Kidney glomerular epithelial cell (primary cell): ENCODE measurements around the gene DPCD.
"Not testable (repeated sequence)": the region's sequence is repeated elsewhere in the genome, so short reads cannot be mapped to it uniquely, and the experiment has no call there.

ENCODE experiments used
- DNase-seq: peaks from one replicate; lab custom pipeline; 2025; lab: John Stamatoyannopoulos, UW

DPCD gene

GRCh38 chr10:101618871-101619270 is 30.8 kb downstream of the DPCD start:
- no peak for DNase-seq

DNA sequence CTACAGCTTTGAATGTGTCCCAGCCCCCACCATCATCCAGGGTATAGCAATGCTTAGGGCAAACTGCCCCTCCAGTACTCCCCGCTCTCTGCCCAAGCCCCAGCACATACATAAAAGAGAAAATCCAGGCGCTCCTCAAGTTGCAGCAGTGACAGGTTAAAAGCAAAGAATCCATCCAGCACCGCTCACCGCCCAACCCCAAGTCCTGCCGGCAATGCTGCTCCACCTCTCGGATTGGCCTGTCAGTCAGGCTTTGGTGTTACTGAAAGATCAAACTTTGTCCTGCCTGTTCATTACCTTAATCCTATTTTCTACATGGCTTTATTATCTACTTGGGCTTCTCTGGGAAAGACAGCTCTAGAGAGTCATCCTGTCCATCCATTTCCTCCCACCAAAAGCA is 31.9 kb downstream of the DPCD start:
- no peak for DNase-seq

DNA sequence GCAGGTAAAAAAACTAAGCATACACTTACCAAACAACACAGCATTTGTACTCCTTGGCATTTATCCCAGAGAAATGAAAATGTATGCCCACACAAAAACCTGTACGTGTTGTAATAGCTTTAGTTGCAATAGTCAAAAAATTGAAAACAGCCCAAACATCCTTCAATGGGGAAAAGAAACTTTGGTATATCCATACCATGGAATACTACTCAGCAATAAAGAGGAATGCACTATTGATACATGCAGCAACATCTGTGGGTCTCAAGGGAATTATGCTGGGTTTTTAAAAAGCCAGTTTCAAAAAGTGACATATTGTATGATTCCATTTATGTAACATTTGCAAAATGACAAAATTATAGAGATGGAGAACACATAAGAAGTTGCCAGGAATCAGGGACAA is 35.4 kb downstream of the DPCD start:
- DNase-seq = no peak

DNA sequence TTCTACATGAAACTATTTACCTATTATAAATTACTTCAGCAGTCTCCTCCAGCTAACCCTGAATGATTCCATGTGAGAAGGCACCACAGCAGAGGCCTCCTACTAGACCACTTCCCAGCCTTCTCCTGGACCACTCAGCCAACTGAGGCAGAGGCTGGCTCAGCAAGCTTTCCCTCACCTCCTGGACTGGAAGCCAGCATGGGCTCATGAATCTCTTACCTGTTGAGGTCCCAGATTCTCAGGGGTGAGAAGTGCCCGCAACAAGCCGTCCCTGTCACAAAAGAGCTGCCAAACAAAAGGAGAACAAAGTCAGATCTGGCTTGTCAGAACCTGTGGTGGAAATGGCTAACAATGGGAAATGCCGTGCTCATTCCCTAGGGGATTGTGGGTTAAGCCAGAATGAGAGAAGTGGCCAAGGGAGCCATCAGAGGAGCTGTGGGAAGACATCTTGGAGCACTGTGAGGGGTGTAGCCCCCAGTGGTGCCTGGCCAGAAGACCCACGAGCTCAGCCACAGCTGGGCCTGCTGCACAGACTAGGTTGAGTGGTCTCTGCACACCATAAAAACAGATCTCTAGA is 36.5 kb downstream of the DPCD start:
- no peak for DNase-seq

DNA sequence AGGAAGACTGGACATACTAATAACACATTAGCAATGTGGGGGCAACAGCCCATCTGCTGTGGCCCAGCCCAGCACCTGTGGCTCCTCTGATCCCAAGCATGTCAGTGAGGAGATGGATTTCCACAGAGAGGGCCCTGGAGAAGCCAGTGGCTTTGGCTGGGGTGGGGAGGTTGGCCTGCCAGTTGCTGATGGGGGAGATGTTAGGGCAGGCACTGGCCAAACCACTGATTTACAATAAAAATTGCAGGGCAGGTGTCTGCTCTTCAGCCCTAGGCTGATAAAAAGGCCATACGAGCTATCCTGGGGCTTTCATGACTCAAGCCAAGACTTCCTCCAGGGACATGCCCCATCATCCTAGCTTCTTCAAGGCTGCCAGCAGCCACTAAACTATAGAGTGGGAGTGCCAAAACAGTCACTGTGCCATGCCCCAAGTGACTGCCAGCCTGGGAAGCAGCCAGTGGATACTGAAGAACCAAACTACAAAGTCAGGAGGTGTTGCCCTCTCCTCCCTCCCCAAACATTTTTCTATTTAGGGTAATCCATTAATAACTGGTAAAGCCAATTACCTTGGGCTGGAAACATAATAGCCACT is 37.8 kb downstream of the DPCD start:
- DNase-seq = no peak

GRCh38 chr10:101629837-101630632 is 41.9 kb downstream of the DPCD start:
- DNase-seq = no peak

DNA sequence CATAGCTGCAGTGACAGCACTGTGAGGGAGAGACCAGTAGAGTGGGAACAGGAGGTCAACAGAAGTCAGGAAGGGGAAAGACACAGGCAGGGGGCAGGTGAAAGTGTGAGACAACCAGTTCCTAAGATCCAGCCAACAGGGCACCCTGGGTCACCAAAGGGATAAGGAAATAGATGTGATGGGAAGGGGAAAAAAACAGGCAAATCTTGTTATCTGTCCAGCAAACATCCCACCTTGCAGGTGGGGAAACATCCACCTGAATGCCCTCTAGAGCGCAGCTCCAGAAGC is 42.5 kb downstream of the DPCD start:
- DNase-seq = no peak

- no peak for DNase-seq
These were observed 43.8 kb downstream of the DPCD start for GRCh38 chr10:101631821-101632475.

DNA sequence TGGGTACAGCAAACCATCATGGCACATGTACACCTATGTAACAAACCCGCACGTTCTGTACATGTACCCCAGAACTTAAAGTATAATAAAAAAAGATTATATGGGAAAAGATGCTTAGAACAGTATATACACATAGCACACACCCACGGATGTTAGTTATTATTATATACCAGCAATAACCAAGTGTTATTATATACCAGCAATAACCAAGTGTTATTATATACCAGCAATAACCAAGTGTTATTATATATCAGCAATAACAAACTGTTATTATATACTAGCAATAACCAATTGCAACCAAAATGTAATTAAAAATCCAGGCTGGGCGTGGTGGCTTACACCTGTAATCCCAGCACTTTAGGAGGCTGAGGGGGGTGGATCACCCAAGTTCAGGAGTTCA is 45.4 kb downstream of the DPCD start:
- DNase-seq = not testable (repeated sequence)

DNA sequence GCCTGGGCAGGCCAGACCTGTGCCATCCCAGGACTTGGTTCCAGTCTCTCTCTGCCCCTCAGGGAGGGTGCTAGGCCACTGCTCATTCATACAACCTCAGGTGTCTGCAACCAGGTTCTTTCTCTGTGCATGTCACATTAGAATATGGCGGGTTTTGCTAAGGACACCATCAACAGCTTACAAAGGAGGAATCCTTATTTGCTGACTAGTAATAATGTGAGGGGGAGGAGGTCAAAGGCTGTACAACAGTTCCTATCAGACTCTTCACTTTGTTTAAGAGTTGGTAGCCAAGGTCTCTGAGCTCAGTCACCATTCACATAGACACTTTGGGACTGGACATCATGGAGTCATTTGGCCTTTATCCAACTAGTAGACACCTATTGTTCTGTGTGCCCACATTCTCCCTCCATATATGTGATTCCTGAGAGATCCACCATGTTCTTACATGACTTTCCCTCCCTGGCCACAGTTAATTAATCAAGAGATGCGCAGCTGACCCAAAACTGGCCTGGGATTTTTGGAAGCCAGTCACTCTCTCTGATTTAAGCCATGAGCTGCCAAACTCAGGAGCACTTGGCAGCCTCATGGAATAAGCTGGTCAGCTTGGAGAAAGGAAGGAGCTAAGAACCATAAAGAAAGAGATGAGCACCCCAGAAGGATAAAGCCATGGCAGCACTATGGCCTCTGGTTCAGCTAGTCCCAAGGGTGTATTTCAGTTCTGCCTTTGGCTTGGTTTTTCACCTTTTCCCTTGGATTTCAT is 51.2 kb downstream of the DPCD start:
- no peak for DNase-seq

DNA sequence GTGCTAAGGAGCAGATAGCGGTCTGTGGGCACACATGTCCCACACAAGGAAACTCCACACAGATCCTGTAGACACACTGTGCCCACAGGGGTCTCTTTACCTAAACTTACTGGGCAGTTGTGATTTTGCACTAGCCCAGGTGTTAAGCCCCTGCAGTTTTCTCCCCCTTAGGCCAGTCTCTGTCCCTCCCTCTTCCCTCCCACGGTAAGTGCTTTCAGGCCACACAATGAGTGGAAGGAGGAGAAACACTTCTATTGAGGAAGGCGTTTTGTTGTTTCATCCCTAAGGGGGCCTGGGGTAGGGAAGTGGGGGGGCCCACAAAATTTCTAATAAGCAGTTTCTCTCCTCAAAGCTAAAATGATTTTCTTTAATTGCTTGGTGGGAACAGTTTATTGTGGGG is 55.4 kb downstream of the DPCD start:
- no peak for DNase-seq

DNA sequence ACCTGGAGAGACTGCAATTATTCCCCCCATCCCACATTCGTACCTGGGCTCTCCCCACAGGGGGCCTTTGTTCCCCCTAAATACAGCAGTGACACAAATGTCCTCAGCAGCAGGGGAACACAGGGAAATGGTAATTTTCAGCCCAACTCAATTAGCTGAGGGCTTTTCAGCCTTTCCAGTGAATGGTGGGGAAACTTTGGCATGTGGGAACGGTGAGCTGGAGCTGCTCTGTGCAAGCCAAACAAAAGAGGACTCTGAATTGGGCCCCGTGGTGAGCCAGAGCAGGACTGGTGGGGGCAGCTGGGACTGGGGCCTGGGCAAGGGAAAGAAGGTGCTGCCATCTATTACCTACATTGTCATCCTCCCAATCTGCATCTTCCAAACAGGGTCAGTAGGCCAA is 55.9 kb downstream of the DPCD start:
- no peak for DNase-seq

- DNase-seq = no peak
These were observed 57.5 kb downstream of the DPCD start for GRCh38 chr10:101645659-101646058.

- DNase-seq = no peak
These were observed 58.2 kb downstream of the DPCD start for GRCh38 chr10:101646364-101646763.

DNA sequence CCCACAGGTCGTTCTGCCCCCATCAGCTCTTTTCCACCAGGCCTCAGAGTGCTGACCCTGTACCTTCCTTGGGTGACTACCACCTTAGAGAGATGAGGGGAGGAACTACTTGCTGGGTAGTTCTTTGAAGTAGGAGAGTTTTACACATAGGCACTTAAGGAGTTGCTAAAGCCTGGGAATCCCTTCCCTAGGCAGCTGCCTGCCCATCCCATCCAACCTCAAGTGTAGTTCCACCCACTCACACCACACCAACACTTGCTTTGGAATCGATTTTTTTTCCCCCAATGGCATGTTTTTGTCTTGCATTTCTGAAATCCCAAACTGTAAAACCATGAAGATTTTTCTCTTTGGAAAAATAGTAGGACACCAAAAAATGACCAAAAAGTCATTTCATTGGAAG is 59.1 kb downstream of the DPCD start:
- no peak for DNase-seq

DNA sequence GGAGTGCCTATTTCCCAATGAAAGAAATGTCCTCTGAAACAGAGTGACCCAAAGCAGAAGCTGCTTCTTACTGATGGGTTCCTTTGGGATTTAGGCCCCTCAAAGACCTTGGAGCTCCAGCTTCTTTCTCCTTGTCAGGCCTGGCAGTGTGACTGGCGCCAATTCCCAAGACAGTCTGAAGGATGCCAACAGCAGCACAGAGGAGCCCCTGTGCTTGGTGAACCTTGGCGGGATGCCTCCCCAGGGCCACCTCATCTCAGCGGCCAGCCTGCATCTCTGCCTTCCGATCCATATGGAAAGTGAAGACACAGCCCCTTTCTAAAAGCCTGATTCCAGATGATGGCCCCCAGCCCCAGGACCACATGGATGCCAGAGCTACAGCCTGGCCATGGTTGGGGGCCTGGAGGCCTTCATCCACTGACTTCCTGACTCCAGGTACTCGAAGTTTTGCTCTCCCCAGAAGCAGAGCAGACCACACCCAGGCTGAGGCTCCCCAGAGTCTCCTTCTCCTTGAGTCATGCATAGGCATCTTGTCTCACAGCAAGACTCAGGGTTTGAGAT is 61.5 kb downstream of the DPCD start:
- no peak for DNase-seq

DNA sequence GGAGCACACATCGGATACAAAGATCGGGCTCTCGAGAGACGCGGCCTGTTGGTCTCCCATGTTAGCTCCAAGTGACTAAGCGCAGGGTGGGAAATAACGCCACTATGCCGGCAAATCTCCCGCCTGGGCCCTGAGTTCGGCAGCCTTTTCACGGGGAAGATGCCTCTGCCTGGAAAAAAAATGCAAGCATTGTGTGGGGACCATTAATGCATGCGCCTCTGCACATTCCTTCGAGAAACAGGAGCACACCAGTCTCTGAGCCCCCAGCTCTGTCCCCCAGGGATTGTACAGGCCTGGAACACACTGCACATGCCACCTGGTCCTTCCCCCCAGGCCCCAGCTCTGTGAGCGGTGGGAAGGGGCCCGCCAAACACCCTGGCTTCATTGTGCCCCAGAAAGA is 62.7 kb downstream of the DPCD start:
- no peak for DNase-seq

GRCh38 chr10:101651336-101651735 is 63.2 kb downstream of the DPCD start:
- DNase-seq = no peak

DNA sequence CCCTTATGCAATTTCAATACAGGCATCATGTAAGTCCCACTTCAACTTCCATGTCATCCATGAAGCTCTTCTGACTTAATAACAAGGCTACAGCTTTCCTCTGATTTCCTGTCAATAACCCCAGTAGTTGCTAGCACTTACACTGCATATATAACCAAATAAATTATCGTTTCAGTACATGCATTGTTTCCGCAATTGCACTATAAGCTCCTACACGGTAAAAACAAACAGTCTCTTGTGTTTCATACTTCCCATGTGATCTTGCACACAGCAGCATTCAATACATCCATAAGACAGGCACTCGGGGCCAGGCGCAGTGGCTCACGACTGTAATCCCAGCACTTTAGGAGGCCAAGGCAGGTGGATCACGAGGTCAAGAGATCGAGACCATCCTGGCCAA is 65.4 kb downstream of the DPCD start:
- DNase-seq = no peak

DNA sequence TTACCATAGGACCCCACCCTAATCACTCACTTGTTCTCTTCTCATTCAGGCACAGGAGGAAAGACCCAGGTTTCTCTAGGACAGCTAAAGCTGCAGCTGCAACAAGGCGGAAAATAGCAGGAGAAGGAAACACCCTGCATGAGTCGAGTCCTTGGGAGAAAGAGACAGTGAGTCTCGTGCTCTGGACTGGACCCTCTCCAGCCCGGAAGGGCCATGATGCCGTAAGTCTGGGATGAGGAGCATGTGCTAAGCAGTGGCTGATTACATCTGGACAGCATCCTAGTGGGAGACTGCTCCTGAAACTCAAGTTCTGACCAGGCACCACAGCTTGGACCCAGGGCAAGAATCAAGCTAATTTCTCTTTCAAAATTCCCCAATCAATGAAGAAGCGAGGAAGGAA is 67.4 kb downstream of the DPCD start:
- DNase-seq = no peak

DNA sequence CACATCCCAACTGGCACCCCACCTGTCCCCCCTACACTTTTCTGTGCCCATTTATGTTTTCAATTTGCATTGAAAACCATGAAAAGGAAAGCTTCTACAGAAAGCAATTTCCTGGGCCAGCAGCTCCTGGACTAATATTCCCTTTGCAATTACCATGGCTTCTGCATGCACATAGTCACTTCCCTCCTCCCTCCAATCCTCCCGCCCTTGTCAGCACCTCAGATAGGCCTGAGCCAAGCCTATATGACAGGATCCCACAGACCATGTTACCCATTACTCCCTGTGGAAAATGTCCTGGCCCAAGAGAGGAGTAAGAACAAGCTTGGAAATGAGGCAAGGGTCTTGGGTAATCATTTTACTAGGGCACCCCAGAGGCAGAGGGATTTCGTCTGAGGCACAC is 68.8 kb downstream of the DPCD start:
- DNase-seq = no peak

DNA sequence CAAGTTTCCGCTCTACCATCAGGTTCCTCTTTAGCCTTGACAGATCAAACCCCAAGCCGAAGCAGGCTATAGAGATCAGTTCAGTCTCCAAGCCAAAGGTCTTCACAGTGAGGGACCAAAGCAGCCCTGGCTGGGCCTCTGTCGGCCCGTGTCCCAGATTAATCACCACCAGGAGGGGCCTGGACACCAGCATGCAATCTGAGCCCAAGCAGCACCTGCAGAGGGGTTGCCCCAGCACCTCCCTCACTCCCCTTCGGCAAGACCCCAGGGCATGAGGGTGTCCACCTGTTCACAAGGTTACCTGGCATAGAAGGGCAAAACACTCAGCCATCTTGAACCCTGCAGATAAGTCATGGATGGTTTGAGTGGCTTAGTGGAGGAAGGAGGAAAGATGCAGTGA is 70.9 kb downstream of the DPCD start:
- DNase-seq = no peak
